Measurements from ENCODE around the gene TTLL11. TPM values are rescaled to one million over a fixed set of nuclear protein-coding genes. Genes with fewer than 3 reads are reported as not detected.

The TTLL11 gene
- polyA plus RNA-seq, 1 of the 3 experiments (the other 2 are of a cell fraction) = 6.8 TPM

- 74% methylated on average over 6 of the region's 6 CpGs for WGBS (ENCODE audit: low lambda C conversion rate)
- Histone ChIP-seq H3K9me2 (no peaks in the 10 kb centered on the region), H4K20me1 (ENCODE audit: insufficient read depth) (no peaks in the 10 kb centered on the region), H3K79me2 (ENCODE audit: insufficient read depth) (no peaks in the 10 kb centered on the region), H3K4me1 (ENCODE audit: control insufficient read depth in 1 of 2, insufficient read depth in 2 of 2, low read depth in 1 of 2, low read length in 1 of 2) (no peaks in the 10 kb centered on the region), H3K9ac (no peak overlapping the region), H3K9me3 (no peaks in the 10 kb centered on the region), H3K27ac (ENCODE audit: low read depth in 2 of 2, low read length in 1 of 2) (no peak overlapping the region), H3F3A (replicated peaks; ENCODE audit: insufficient read depth) (no peaks in the 10 kb centered on the region), H3K36me3 (replicated peaks in 1 of 2; ENCODE audit: control insufficient read depth in 1 of 2, insufficient read depth in 2 of 2, low read length in 1 of 2) (no peaks in the 10 kb centered on the region), H3K4me2 (no peak overlapping the region), H2AFZ (ENCODE audit: low read depth) (no peak overlapping the region), H3K27me3 (ENCODE audit: insufficient read depth) (no peaks in the 10 kb centered on the region), H3K4me3 (ENCODE audit: low read depth in 2 of 2, low read length in 1 of 2) (no peak overlapping the region)
- CTCF ChIA-PET = interaction anchor here (1.0 to 1.5 kb wide), 2 partner anchors 11 to 17 kb away, joined by 3 to 5 read pairs; no protein-coding TSS in a partner anchor
- POLR2A ChIA-PET = no interaction called here
- TF ChIP-seq EZH2phosphoT487 (IDR thresholded peaks at IDR 0.05; ENCODE audit: borderline replicate concordance, low read depth) (no peak), SMC3 (IDR thresholded peaks at IDR 0.05; ENCODE audit: low read depth, low read length) (peak; percentile 13; the same call in 1 of the 2 replicates), TCF12 (IDR thresholded peaks at IDR 0.05) (no peak), RCOR1 (IDR thresholded peaks at IDR 0.05; ENCODE audit: low read length) (no peak), RAD21 (IDR thresholded peaks at IDR 0.05; ENCODE audit: low read length) (peak; percentile 57), MEF2A (IDR thresholded peaks at IDR 0.05; ENCODE audit: borderline replicate concordance, low read depth) (no peak), FOXM1 (IDR thresholded peaks at IDR 0.05; ENCODE audit: low read depth) (no peak)
- TF ChIP-seq, protein P1, sequence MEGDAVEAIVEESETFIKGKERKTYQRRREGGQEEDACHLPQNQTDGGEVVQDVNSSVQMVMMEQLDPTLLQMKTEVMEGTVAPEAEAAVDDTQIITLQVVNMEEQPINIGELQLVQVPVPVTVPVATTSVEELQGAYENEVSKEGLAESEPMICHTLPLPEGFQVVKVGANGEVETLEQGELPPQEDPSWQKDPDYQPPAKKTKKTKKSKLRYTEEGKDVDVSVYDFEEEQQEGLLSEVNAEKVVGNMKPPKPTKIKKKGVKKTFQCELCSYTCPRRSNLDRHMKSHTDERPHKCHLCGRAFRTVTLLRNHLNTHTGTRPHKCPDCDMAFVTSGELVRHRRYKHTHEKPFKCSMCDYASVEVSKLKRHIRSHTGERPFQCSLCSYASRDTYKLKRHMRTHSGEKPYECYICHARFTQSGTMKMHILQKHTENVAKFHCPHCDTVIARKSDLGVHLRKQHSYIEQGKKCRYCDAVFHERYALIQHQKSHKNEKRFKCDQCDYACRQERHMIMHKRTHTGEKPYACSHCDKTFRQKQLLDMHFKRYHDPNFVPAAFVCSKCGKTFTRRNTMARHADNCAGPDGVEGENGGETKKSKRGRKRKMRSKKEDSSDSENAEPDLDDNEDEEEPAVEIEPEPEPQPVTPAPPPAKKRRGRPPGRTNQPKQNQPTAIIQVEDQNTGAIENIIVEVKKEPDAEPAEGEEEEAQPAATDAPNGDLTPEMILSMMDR (IDR thresholded peaks at IDR 0.05) = peak; percentile 47
- no peak for DNase-seq
These were observed 76.4 kb downstream of the TTLL11 start for GRCh38 chr9:122016744-122017143.

DNA sequence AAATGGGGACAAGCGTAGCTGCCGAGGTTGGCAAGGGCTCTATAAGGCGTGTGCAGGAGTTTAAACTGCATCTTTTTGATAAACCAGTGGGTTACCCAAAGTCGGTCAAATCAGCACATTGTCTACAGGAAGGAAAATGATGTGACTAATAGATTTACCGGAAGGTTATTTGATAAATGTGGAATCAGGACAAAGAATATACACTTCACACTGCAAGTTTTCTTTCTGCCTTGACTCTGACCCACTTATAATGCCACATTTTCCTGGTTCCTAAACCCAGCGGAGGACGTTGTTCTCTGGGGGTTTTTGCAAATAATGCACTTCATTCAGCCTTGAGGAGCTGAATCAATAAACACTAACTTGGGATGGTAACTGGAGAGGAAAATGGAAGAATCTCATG is 76.8 kb downstream of the TTLL11 start:
- ChIA-PET POLR2A (no interaction called here), CTCF (interaction anchor here (1.0 to 1.5 kb wide), 2 partner anchors 11 to 17 kb away, joined by 3 to 5 read pairs; no protein-coding TSS in a partner anchor)
- H3K9ac ChIP-seq = no peak overlapping the region
- WGBS (ENCODE audit: low lambda C conversion rate) = 87% methylated on average over 7 of the region's 7 CpGs
- no peak for TF ChIP-seq FOXM1 (IDR thresholded peaks at IDR 0.05; ENCODE audit: low read depth)
- TF ChIP-seq POLR2AphosphoS5 (IDR thresholded peaks at IDR 0.05; ENCODE audit: low read depth, low read length) = no peak
- TF ChIP-seq FOSL2 (IDR thresholded peaks at IDR 0.05; ENCODE audit: borderline replicate concordance, low read depth) = no peak
- no peak for TF ChIP-seq FOXJ3 (CRISPR knock-in tag; IDR thresholded peaks at IDR 0.05)
- TF ChIP-seq, protein P2, sequence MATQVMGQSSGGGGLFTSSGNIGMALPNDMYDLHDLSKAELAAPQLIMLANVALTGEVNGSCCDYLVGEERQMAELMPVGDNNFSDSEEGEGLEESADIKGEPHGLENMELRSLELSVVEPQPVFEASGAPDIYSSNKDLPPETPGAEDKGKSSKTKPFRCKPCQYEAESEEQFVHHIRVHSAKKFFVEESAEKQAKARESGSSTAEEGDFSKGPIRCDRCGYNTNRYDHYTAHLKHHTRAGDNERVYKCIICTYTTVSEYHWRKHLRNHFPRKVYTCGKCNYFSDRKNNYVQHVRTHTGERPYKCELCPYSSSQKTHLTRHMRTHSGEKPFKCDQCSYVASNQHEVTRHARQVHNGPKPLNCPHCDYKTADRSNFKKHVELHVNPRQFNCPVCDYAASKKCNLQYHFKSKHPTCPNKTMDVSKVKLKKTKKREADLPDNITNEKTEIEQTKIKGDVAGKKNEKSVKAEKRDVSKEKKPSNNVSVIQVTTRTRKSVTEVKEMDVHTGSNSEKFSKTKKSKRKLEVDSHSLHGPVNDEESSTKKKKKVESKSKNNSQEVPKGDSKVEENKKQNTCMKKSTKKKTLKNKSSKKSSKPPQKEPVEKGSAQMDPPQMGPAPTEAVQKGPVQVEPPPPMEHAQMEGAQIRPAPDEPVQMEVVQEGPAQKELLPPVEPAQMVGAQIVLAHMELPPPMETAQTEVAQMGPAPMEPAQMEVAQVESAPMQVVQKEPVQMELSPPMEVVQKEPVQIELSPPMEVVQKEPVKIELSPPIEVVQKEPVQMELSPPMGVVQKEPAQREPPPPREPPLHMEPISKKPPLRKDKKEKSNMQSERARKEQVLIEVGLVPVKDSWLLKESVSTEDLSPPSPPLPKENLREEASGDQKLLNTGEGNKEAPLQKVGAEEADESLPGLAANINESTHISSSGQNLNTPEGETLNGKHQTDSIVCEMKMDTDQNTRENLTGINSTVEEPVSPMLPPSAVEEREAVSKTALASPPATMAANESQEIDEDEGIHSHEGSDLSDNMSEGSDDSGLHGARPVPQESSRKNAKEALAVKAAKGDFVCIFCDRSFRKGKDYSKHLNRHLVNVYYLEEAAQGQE (IDR thresholded peaks at IDR 0.05; ENCODE audit: low read depth, low read length) = no peak
- no peaks in the 10 kb centered on the region for H3K27me3 ChIP-seq (ENCODE audit: insufficient read depth)
- no peak overlapping the region for H3K27ac ChIP-seq (ENCODE audit: low read depth in 2 of 2, low read length in 1 of 2)
- H3K4me1 ChIP-seq (ENCODE audit: control insufficient read depth in 1 of 2, insufficient read depth in 2 of 2, low read depth in 1 of 2, low read length in 1 of 2) = no peaks in the 10 kb centered on the region
- no peaks in the 10 kb centered on the region for H3K9me3 ChIP-seq
- no peak overlapping the region for H3K4me3 ChIP-seq (ENCODE audit: low read depth in 2 of 2, low read length in 1 of 2)
- no peaks in the 10 kb centered on the region for H3K36me3 ChIP-seq (replicated peaks in 1 of 2; ENCODE audit: control insufficient read depth in 1 of 2, insufficient read depth in 2 of 2, low read length in 1 of 2)
- no peaks in the 10 kb centered on the region for H3F3A ChIP-seq (replicated peaks; ENCODE audit: insufficient read depth)
- no peak for DNase-seq
- H3K79me2 ChIP-seq (ENCODE audit: insufficient read depth) = no peaks in the 10 kb centered on the region
- H3K4me2 ChIP-seq = no peak overlapping the region
- no peak overlapping the region for H2AFZ ChIP-seq (ENCODE audit: low read depth)
- no peaks in the 10 kb centered on the region for H4K20me1 ChIP-seq (ENCODE audit: insufficient read depth)
- H3K9me2 ChIP-seq = no peaks in the 10 kb centered on the region

Measured in SK-N-SH (cell line).